Spleen (tissue), 11 donors: ENCODE measurements around the gene BFAR. TPM values are rescaled to one million over a fixed set of nuclear protein-coding genes. Genes with fewer than 3 reads are reported as not detected.

ENCODE experiments used
- polyA plus RNA-seq, 3 donors: library from polyadenylated mRNA; stranded (reverse); fragments of 200-250 nt; gene quantifications; one replicate each; pipeline ENCODE4 v1.2.1, GENCODE V29; 2013
- small RNA-seq, 4 donors: library from RNA; depleted of rRNA; stranded (forward); fragments of <200 nt; gene quantifications; one replicate each; pipeline ENCODE3, GENCODE V24; 2016
- total RNA-seq, 7 donors: library from RNA; depleted of rRNA in 3 of 7; stranded (reverse); fragments of >200 nt in 3 of 7; fragmentation: NEBNext Ultra II Directional in 4 of 7; extraction: Animal tissue kit (Norgen Biotek cat#: 25700) in 4 of 7; gene quantifications; one replicate each; pipeline versions ENCODE4 v1.1.0 to v1.2.1, GENCODE V29; 2016 to 2021
- donor health status: healthy with polysubstance abuse.
- donor health status: DM: no; HTN: no; CAD: no; lungs with moderate emphysema.
- donor health status: DM: no; HTN: no; CAD: no.
- donor health status: Bipolar disorder and iron deficiency.
- donor health status: healthy.
- donor health status: DM: no; HTN: no; CAD: no.
- donor health status: DM: yes; HTN: yes; CAD: no.

BFAR gene
- total and polyA plus RNA-seq, 10 donors: 24.6 to 68.7 (median 55.3) TPM

Small RNA genes lying within 50 kb of the gene (small RNA-seq; reads per million reads assigned to genes)
- gene RN7SL274P: 0 reads per million in 4 donors
- 0 reads per million in 4 donors for gene RNU7-125P

Other genes with a start within 250 kb of the BFAR start
- 10 to 100 TPM; 26.8 to 49.0 (median 39.2) TPM for gene PARN, start 2.7 kb upstream of the BFAR start, total RNA-seq
- gene PARN, start 2.7 kb upstream of the BFAR start, polyA plus RNA-seq: 10 to 100 TPM; 10.3 to 14.6 (median 13.4) TPM
- gene PLA2G10, start 61.4 kb downstream of the BFAR start, total RNA-seq: not detected
- gene PLA2G10, start 61.4 kb downstream of the BFAR start, polyA plus RNA-seq: under 1 TPM in 2 of 3 donors, not detected in 1; 0.12 to 0.13 TPM
- 1 to 10 TPM in 5 of 7 donors, not detected in 2; 1.3 to 3.5 (median 2.6) TPM for gene NPIPA3, start 70.5 kb downstream of the BFAR start, total RNA-seq
- gene NPIPA3, start 70.5 kb downstream of the BFAR start, polyA plus RNA-seq: 1 to 10 TPM in 1 of 3 donors, under 1 TPM in 2; 0.35 to 2.7 (median 0.63) TPM
- gene NPIPA2, start 109.6 kb downstream of the BFAR start, total RNA-seq: 1 to 10 TPM in 4 of 7 donors, under 1 TPM in 1, not detected in 2; 0.67 to 4.9 (median 1.8) TPM
- 1 to 10 TPM in 1 of 3 donors, under 1 TPM in 2; 0.83 to 1.8 (median 0.97) TPM for gene NPIPA2, start 109.6 kb downstream of the BFAR start, polyA plus RNA-seq
- 10 to 100 TPM; 34.0 to 57.1 (median 40.5) TPM for gene NOMO1, start 200.8 kb downstream of the BFAR start, total RNA-seq
- 10 to 100 TPM; 12.3 to 15.9 (median 15.6) TPM for gene NOMO1, start 200.8 kb downstream of the BFAR start, polyA plus RNA-seq